Glutamatergic neuron (in vitro differentiated cells): Measurements from ENCODE around the gene MAGI3. TPM values are rescaled to one million over a fixed set of nuclear protein-coding genes. Genes with fewer than 3 reads are reported as not detected.

Experiments used
- DNase-seq: peaks from one replicate; pipeline ENCODE4 v3.0.0; 2022
- H3K27ac Mint-ChIP-seq: one replicate; pipeline ENCODE4 v1.8.0; 2020; ENCODE audit warnings: mild to moderate bottlenecking, mixed read lengths, inconsistent platforms; ENCODE audit not compliant: unreplicated experiment
- H3K27me3 Mint-ChIP-seq: one replicate; pipeline ENCODE4 v1.8.0; 2020; ENCODE audit warnings: mild to moderate bottlenecking, moderate library complexity, mixed read lengths, inconsistent platforms; ENCODE audit not compliant: unreplicated experiment
- H3K36me3 Mint-ChIP-seq: one replicate; pipeline ENCODE4 v1.8.0; 2020; ENCODE audit warnings: mild to moderate bottlenecking, mixed read lengths, inconsistent platforms; ENCODE audit not compliant: unreplicated experiment
- H3K4me1 Mint-ChIP-seq: one replicate; pipeline ENCODE4 v1.8.0; 2020; ENCODE audit warnings: mild to moderate bottlenecking, low read depth, mixed read lengths, inconsistent platforms; ENCODE audit not compliant: unreplicated experiment
- H3K4me3 Mint-ChIP-seq: one replicate; pipeline ENCODE4 v1.8.0; 2020; ENCODE audit warnings: mild to moderate bottlenecking, mixed read lengths, inconsistent platforms; ENCODE audit not compliant: unreplicated experiment
- H3K9me3 Mint-ChIP-seq: one replicate; pipeline ENCODE4 v1.8.0; 2020; ENCODE audit warnings: mild to moderate bottlenecking, moderate library complexity, mixed read lengths, inconsistent platforms; ENCODE audit not compliant: unreplicated experiment
- CTCF ChIP-seq: fragments of 200-600 bp; sonication (generic); IDR thresholded peaks from one replicate; pipeline ENCODE4 v1.5.0; 2021; ENCODE audit not compliant: partially characterized antibody, unreplicated experiment
- total RNA-seq: library from RNA; stranded (reverse); fragmentation: NEBNext Ultra II Directional; extraction: Animal tissue kit (Norgen Biotek cat#: 25700); gene quantifications from one replicate; pipeline ENCODE4 v1.2.1, GENCODE V29; 2021; ENCODE audit not compliant: unreplicated experiment

Gene MAGI3
- total RNA-seq, 1 donor from 2014 or later = 26.3 TPM

GRCh38 chr1:113388017-113388620 is 2.2 kb upstream of the MAGI3 start:
- Mint-ChIP-seq H3K4me1 (peaks cover 11% of the 10 kb centered on the region), H3K9me3 (peaks cover 7% of the 10 kb centered on the region), H3K27me3 (peaks cover 4% of the 10 kb centered on the region), H3K4me3 (no peak overlapping the region), H3K27ac (no peak overlapping the region), H3K36me3 (no peaks in the 10 kb centered on the region)
- no peak for TF ChIP-seq CTCF
- DNase-seq = no peak

GRCh38 chr1:113388621-113389358 is 1.5 kb upstream of the MAGI3 start:
- DNase-seq = no peak
- Mint-ChIP-seq H3K27me3 (peaks cover 4% of the 10 kb centered on the region), H3K27ac (no peak overlapping the region), H3K9me3 (peaks cover 7% of the 10 kb centered on the region), H3K4me3 (peak overlapping the region; percentile 86), H3K4me1 (peaks cover 11% of the 10 kb centered on the region), H3K36me3 (no peaks in the 10 kb centered on the region)
- TF ChIP-seq CTCF = no peak

GRCh38 chr1:113389359-113389952 is 859 bp upstream of the MAGI3 start:
- Mint-ChIP-seq H3K4me3 (peak overlapping the region; percentile 86), H3K27me3 (peaks cover 4% of the 10 kb centered on the region), H3K27ac (peak overlapping the region; percentile 33), H3K9me3 (peaks cover 7% of the 10 kb centered on the region), H3K36me3 (no peaks in the 10 kb centered on the region), H3K4me1 (peaks cover 11% of the 10 kb centered on the region)
- no peak for TF ChIP-seq CTCF
- no peak for DNase-seq

GRCh38 chr1:113390871-113391648 is 745 bp downstream of the MAGI3 start:
- peaks cover 7% of the 10 kb centered on the region for H3K9me3 Mint-ChIP-seq
- peaks cover 4% of the 10 kb centered on the region for H3K27me3 Mint-ChIP-seq
- TF ChIP-seq CTCF = no peak
- H3K4me1 Mint-ChIP-seq = peaks cover 11% of the 10 kb centered on the region
- H3K4me3 Mint-ChIP-seq = peak overlapping the region; percentile 89
- DNase-seq = peak; percentile 55
- peak overlapping the region; percentile 84 for H3K27ac Mint-ChIP-seq
- no peaks in the 10 kb centered on the region for H3K36me3 Mint-ChIP-seq
